Measurements from ENCODE around the gene AHI1. TPM values are rescaled to one million over a fixed set of nuclear protein-coding genes. Genes with fewer than 3 reads are reported as not detected.

The AHI1 gene
- total and polyA plus RNA-seq, 2 donors from 2014 or later, result 9.1 to 28.5 TPM

DNA sequence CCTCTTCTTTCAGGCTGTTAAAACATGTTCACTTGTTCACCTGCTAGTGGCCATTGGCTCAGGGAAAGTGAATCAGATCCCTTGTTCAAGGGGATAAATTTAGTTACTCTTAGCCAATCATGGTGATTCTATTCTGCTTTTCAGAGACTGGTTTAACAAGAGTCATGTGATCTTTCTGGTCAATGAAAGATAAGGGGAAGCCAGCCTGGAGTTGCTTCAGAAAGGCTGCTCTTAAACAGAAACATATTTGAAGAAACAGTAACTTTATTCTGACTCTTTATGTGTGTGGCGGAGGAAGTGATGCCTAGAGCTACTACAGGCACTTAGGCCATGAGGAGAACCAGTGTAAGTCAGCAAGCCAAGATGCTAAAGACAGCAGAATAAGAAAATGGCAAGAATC, 28.1 kb upstream of the AHI1 start:
- H3K9me3 ChIP-seq (ENCODE audit: control insufficient read depth in 2 of 3, insufficient read depth in 1 of 3, low read length in 3 of 3), result no peaks in the 10 kb centered on the region
- intact Hi-C loops (cut with DNase I), result no loop called here
- no peak overlapping the region for H3K4me3 ChIP-seq (ENCODE audit: low read length in 3 of 3)
- no peaks in the 10 kb centered on the region for H3K36me3 ChIP-seq (ENCODE audit: control insufficient read depth in 2 of 3, insufficient read depth in 3 of 3, low read length in 3 of 3)
- FAIRE-seq, result no peak
- DNase-seq, result no peak
- H3K4me1 ChIP-seq (ENCODE audit: control insufficient read depth in 2 of 3, insufficient read depth in 2 of 3, low read depth in 1 of 3, low read length in 3 of 3), result no peaks in the 10 kb centered on the region
- no peaks in the 10 kb centered on the region for H3K27me3 ChIP-seq (ENCODE audit: control insufficient read depth, insufficient read depth, low read length)
- TF ChIP-seq, protein P1, sequence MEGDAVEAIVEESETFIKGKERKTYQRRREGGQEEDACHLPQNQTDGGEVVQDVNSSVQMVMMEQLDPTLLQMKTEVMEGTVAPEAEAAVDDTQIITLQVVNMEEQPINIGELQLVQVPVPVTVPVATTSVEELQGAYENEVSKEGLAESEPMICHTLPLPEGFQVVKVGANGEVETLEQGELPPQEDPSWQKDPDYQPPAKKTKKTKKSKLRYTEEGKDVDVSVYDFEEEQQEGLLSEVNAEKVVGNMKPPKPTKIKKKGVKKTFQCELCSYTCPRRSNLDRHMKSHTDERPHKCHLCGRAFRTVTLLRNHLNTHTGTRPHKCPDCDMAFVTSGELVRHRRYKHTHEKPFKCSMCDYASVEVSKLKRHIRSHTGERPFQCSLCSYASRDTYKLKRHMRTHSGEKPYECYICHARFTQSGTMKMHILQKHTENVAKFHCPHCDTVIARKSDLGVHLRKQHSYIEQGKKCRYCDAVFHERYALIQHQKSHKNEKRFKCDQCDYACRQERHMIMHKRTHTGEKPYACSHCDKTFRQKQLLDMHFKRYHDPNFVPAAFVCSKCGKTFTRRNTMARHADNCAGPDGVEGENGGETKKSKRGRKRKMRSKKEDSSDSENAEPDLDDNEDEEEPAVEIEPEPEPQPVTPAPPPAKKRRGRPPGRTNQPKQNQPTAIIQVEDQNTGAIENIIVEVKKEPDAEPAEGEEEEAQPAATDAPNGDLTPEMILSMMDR (IDR thresholded peaks at IDR 0.05; ENCODE audit: borderline replicate concordance, extremely low read depth, insufficient read depth), result no peak
- no peak overlapping the region for H3K27ac ChIP-seq (ENCODE audit: low read depth in 2 of 2, low read length in 2 of 2)
- H3K9ac ChIP-seq (ENCODE audit: low read length in 3 of 3), result no peak overlapping the region

DNA sequence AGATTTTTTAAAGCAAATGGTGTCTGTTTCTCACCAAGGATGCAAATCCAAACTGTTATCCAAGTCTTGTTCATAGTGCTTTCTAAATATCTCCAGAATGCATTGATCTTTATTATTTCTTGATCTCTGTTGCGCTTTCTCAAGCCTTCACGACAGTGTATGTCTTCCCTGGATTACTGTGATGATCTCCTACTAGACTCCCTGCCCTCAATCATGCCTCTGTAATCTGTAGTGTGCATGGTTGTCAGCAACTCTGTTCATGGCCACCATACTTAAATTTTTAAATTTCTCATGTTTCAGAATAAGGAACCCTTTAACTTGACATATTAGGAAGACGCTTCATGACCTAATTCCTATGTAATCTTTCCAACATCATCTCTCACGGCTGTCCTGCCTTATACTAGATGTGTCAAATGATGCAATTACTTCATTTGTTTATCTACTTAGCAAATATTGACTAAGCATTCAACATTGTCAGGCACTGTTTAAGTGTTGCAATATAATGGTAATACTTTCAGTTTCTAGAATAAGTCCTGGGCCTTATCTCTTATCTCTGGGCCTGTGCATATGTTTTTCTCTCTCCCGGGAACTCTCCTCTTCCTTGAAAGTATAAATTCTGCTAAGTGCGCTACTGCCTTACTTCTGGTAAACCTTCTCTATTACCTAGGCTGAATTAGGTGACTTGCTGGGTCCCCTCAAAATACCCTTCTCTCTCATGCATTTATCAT, 25.6 kb upstream of the AHI1 start:
- Histone ChIP-seq H3K9ac (ENCODE audit: low read length in 3 of 3) (no peak overlapping the region), H3K27ac (ENCODE audit: low read depth in 2 of 2, low read length in 2 of 2) (no peak overlapping the region), H3K36me3 (ENCODE audit: control insufficient read depth in 2 of 3, insufficient read depth in 3 of 3, low read length in 3 of 3) (no peaks in the 10 kb centered on the region), H3K9me3 (ENCODE audit: control insufficient read depth in 2 of 3, insufficient read depth in 1 of 3, low read length in 3 of 3) (no peaks in the 10 kb centered on the region), H3K4me1 (ENCODE audit: control insufficient read depth in 2 of 3, insufficient read depth in 2 of 3, low read depth in 1 of 3, low read length in 3 of 3) (no peaks in the 10 kb centered on the region), H3K4me3 (ENCODE audit: low read length in 3 of 3) (no peak overlapping the region), H3K27me3 (ENCODE audit: control insufficient read depth, insufficient read depth, low read length) (no peaks in the 10 kb centered on the region)
- FAIRE-seq (no peak), DNase-seq (no peak)
- intact Hi-C loops (cut with DNase I), result no loop called here
- TF ChIP-seq, protein P1 (IDR thresholded peaks at IDR 0.05; ENCODE audit: borderline replicate concordance, extremely low read depth, insufficient read depth), result no peak

GRCh38 chr6:135521431-135521830, 23.9 kb upstream of the AHI1 start:
- H3K4me1 ChIP-seq (ENCODE audit: control insufficient read depth in 2 of 3, insufficient read depth in 2 of 3, low read depth in 1 of 3, low read length in 3 of 3), result no peaks in the 10 kb centered on the region
- intact Hi-C loops (cut with DNase I), result no loop called here
- no peak for FAIRE-seq
- no peaks in the 10 kb centered on the region for H3K9me3 ChIP-seq (ENCODE audit: control insufficient read depth in 2 of 3, insufficient read depth in 1 of 3, low read length in 3 of 3)
- H3K9ac ChIP-seq (ENCODE audit: low read length in 3 of 3), result no peak overlapping the region
- no peaks in the 10 kb centered on the region for H3K27me3 ChIP-seq (ENCODE audit: control insufficient read depth, insufficient read depth, low read length)
- TF ChIP-seq, protein P1 (IDR thresholded peaks at IDR 0.05; ENCODE audit: borderline replicate concordance, extremely low read depth, insufficient read depth), result no peak
- H3K4me3 ChIP-seq (ENCODE audit: low read length in 3 of 3), result no peak overlapping the region
- no peak overlapping the region for H3K27ac ChIP-seq (ENCODE audit: low read depth in 2 of 2, low read length in 2 of 2)
- no peaks in the 10 kb centered on the region for H3K36me3 ChIP-seq (ENCODE audit: control insufficient read depth in 2 of 3, insufficient read depth in 3 of 3, low read length in 3 of 3)
- no peak for DNase-seq

DNA sequence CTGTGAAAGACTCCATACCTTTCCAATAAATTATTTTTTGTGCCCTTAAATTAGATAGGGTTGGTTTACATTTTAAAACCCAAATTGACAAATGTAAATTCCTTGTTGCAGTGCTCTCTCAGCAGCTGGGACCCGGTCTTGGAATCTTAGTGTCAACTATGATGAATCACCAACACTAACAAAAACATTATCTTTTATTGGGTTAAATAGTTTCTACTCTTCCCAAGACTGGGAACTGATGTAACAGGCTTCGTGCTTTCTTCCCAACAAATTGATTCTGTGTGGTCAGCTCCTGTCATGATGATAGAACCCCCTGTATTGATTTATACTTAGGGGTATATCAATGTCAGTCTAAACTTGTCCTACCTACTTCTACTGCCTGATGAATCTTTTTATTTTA, 23.2 kb upstream of the AHI1 start:
- Histone ChIP-seq H3K27me3 (ENCODE audit: control insufficient read depth, insufficient read depth, low read length) (no peaks in the 10 kb centered on the region), H3K9me3 (ENCODE audit: control insufficient read depth in 2 of 3, insufficient read depth in 1 of 3, low read length in 3 of 3) (no peaks in the 10 kb centered on the region), H3K4me3 (ENCODE audit: low read length in 3 of 3) (no peak overlapping the region), H3K9ac (ENCODE audit: low read length in 3 of 3) (no peak overlapping the region), H3K36me3 (ENCODE audit: control insufficient read depth in 2 of 3, insufficient read depth in 3 of 3, low read length in 3 of 3) (no peaks in the 10 kb centered on the region), H3K4me1 (ENCODE audit: control insufficient read depth in 2 of 3, insufficient read depth in 2 of 3, low read depth in 1 of 3, low read length in 3 of 3) (no peaks in the 10 kb centered on the region), H3K27ac (ENCODE audit: low read depth in 2 of 2, low read length in 2 of 2) (no peak overlapping the region)
- intact Hi-C loops (cut with DNase I), result no loop called here
- FAIRE-seq (no peak), DNase-seq (no peak)
- TF ChIP-seq, protein P1 (IDR thresholded peaks at IDR 0.05; ENCODE audit: borderline replicate concordance, extremely low read depth, insufficient read depth), result no peak
